OCI-LY3 (cell line): ENCODE data around the gene GPR4.

Experiments
- H2AFZ ChIP-seq: fragments of 200-600, 300-600 bp; shearing (Covaris generic); 2 replicates; pipeline ENCODE4 v1.6.0; 2014; ENCODE audit warnings: antibody characterized with exemption, low read depth, low read length
- H3K27ac ChIP-seq: fragments of 200-600, 300-600 bp; sonication (generic); 2 replicates; pipeline ENCODE4 v1.5.1; 2014; ENCODE audit warnings: mild to moderate bottlenecking, low read length, moderate library complexity, mixed read lengths
- H3K27me3 ChIP-seq: fragments of 200-600, 300-600 bp; sonication (generic); 2 replicates; pipeline ENCODE4 v1.6.1; 2014; ENCODE audit warnings: low read depth, low read length, mixed read lengths
- H3K36me3 ChIP-seq: fragments of 200-600, 300-600 bp; sonication (generic); replicated peaks from 2 replicates; pipeline ENCODE3; 2014; ENCODE audit warnings: low read depth, low read length, mixed read lengths
- H3K4me1 ChIP-seq: fragments of 300-600, 200-600 bp; sonication (generic); 2 replicates; pipeline ENCODE4 v1.6.1; 2014; ENCODE audit warnings: low read length, mixed read lengths
- H3K4me2 ChIP-seq: fragments of 200-600, 300-600 bp; sonication (generic); 2 replicates; pipeline ENCODE4 v1.6.1; 2014; ENCODE audit warnings: low read length, mixed read lengths
- H3K4me3 ChIP-seq: fragments of 300-600, 200-600 bp; sonication (generic); 2 replicates; pipeline ENCODE4 v1.5.1; 2014; ENCODE audit warnings: antibody characterized with exemption, mild to moderate bottlenecking, low read length, moderate library complexity
- H3K79me2 ChIP-seq: fragments of 300-600, 200-600 bp; shearing (Covaris generic); 2 replicates; pipeline ENCODE4 v1.6.1; 2014; ENCODE audit warnings: mild to moderate bottlenecking, low read length, mixed read lengths
- H3K9ac ChIP-seq: fragments of 300-600, 200-600 bp; shearing (Covaris generic); 2 replicates; pipeline ENCODE4 v1.6.0; 2014; ENCODE audit warnings: mild to moderate bottlenecking, low read length, moderate library complexity
- H3K9me3 ChIP-seq: fragments of 200-600, 300-600 bp; shearing (Covaris generic); 2 replicates; pipeline ENCODE4 v1.6.1; 2014; ENCODE audit warnings: low read length, mixed read lengths; ENCODE audit not compliant: insufficient read depth
- H4K20me1 ChIP-seq: fragments of 200-600, 300-600 bp; sonication (generic); 2 replicates; pipeline ENCODE4 v1.6.1; 2016; ENCODE audit warnings: low read length, mixed read lengths; ENCODE audit not compliant: insufficient read depth
- EZH2phosphoT487 ChIP-seq: fragments of 200-600 bp; shearing (Covaris generic); IDR thresholded peaks from 2 replicates; pipeline ENCODE4 v1.6.1; 2018; ENCODE audit warnings: antibody characterized with exemption, mixed run types, low read depth
- TF ChIP-seq, protein P1 (sequence below): fragments of 200-600, 300-600 bp; sonication (generic); IDR thresholded peaks from 2 replicates; pipeline ENCODE4 v1.5.1; 2014; ENCODE audit warnings: antibody characterized with exemption, low read length, low read depth

Gene GPR4

DNA sequence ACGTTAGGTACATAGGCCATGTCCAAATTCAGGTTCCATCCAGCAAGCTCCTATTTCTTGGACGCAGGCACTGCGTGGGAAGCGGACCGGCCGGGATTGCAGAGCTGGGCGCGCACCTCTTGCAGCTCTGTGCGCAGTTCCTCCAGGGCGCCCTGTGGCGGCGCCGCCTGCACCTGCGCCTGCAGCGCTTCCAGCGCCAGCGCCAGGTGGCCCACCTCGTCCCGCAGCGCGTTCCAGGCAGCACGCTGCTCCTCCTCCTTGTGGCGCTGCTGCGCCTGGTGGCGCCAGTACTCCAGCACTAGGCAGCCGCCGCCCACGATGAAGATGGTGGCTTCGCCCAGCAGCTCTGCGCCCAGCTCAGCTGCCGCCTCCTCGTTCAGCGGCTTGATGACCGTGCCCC, 48.5 kb downstream of the GPR4 start:
- Histone ChIP-seq H3K36me3 (peaks cover 7% of the 10 kb centered on the region), H3K79me2 (no peaks in the 10 kb centered on the region)

DNA sequence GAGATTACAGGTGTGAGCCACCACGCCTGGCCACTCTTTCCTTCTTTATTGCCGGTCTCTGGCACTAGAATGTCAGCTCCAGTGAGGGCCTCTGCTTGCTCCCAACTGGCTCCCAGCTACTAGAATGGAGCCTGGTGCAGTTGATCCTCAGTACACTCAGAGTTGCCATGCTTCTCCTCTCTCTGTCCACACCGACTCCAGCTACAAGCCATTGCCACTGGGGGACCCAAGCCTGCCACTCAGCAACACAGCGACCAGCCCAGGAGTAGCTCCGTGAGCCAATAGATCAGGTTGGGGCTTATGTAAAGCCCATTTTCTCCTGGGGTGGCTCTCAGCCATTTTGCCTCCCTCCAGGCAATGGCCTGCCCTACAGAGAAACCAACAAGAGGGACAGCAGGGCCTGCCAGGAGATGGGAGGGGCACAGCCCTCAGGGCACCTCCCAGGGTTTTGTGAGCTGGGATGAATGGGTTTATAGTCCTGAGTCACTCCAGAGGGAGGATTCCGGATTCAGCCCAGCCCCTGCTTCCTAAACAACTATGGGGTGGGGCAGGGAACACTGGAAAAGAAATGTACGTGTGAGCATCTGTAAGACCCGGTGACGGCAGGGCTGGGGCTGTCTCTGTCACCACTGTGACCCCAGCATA, 53.9 kb downstream of the GPR4 start:
- H3K9me3 ChIP-seq: no peaks in the 10 kb centered on the region
- H3K36me3 ChIP-seq: peaks cover 4% of the 10 kb centered on the region
- peaks cover 8% of the 10 kb centered on the region for H3K4me1 ChIP-seq
- H3K79me2 ChIP-seq: no peaks in the 10 kb centered on the region
- no peaks in the 10 kb centered on the region for H4K20me1 ChIP-seq
- no peak overlapping the region for H2AFZ ChIP-seq
- H3K4me2 ChIP-seq: no peak overlapping the region
- H3K9ac ChIP-seq: no peak overlapping the region
- no peak overlapping the region for H3K4me3 ChIP-seq
- no peak overlapping the region for H3K27ac ChIP-seq
- TF ChIP-seq, protein P1, sequence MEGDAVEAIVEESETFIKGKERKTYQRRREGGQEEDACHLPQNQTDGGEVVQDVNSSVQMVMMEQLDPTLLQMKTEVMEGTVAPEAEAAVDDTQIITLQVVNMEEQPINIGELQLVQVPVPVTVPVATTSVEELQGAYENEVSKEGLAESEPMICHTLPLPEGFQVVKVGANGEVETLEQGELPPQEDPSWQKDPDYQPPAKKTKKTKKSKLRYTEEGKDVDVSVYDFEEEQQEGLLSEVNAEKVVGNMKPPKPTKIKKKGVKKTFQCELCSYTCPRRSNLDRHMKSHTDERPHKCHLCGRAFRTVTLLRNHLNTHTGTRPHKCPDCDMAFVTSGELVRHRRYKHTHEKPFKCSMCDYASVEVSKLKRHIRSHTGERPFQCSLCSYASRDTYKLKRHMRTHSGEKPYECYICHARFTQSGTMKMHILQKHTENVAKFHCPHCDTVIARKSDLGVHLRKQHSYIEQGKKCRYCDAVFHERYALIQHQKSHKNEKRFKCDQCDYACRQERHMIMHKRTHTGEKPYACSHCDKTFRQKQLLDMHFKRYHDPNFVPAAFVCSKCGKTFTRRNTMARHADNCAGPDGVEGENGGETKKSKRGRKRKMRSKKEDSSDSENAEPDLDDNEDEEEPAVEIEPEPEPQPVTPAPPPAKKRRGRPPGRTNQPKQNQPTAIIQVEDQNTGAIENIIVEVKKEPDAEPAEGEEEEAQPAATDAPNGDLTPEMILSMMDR: no peak
- TF ChIP-seq EZH2phosphoT487: no peak
- H3K27me3 ChIP-seq: no peaks in the 10 kb centered on the region

More for the DNA sequence above, 48.5 kb downstream of the GPR4 start:
- Histone ChIP-seq H3K4me1 (no peaks in the 10 kb centered on the region), H3K27ac (no peak overlapping the region), H3K4me3 (no peak overlapping the region), H3K9ac (no peak overlapping the region), H3K9me3 (no peaks in the 10 kb centered on the region), H3K27me3 (no peaks in the 10 kb centered on the region), H4K20me1 (0 out of 2 replicates have a peak, but pooled peaks cover 5% of the 10 kb centered on the region), H2AFZ (no peak overlapping the region), H3K4me2 (no peak overlapping the region)
- TF ChIP-seq, protein P1: no peak
- no peak for TF ChIP-seq EZH2phosphoT487

DNA sequence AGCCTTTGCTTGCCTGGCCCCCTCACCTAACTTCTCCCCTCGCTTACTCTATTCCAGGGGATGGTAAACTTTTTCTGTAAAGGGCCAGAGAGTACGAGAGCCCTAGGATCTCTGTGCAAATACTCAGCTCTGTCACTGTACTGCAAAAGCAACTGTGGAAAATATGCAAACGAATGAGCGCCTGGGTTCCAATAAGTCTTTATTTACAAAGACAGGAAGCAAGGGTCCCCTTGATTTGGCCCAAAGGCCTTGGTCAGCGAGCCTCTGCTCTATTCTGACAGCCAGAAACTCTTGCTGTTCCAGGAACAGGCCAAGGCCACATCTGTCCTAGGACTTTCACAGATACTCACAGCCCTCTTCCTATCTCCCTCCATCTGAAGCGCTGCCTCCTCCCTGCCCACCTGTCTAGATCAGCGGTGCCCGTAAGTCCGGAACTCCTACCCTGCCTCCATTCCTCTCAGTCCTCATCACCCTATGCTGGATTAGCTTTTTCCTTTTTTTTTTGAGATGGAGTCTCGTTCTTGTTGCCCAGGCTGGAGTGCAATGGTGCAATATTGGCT, 54.7 kb downstream of the GPR4 start:
- Histone ChIP-seq H3K27me3 (no peaks in the 10 kb centered on the region), H2AFZ (no peak overlapping the region), H3K36me3 (no peaks in the 10 kb centered on the region), H3K9ac (no peak overlapping the region), H3K9me3 (no peaks in the 10 kb centered on the region), H3K4me3 (no peak overlapping the region), H3K79me2 (no peaks in the 10 kb centered on the region), H4K20me1 (no peaks in the 10 kb centered on the region), H3K4me1 (peaks cover 8% of the 10 kb centered on the region), H3K27ac (no peak overlapping the region), H3K4me2 (no peak overlapping the region)
- TF ChIP-seq EZH2phosphoT487: no peak
- TF ChIP-seq, protein P1: no peak

DNA sequence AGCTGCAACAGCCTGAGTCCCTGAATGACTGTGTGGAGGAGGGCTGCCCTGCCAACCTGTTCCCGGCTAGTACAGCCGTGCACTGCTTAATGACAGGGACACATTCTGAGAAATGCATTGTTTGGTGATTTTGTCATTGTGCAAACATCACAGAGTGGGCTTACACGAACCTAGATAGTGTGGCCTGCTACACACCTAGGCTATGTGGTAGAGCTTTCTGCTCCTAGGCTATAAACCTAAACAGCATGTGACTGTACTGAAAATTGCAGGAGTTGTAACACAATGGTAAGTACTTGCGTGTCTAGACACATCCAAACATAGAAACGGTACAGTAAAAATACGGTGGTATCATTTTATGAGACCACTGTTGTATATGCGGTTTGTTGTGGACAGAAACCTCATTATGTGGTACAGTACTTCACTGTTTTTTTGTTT, 59.8 kb downstream of the GPR4 start:
- Histone ChIP-seq H3K9me3 (0 out of 2 replicates have a peak, but pooled peaks cover 5% of the 10 kb centered on the region), H3K27me3 (no peaks in the 10 kb centered on the region), H3K36me3 (no peaks in the 10 kb centered on the region), H2AFZ (no peak overlapping the region), H3K4me1 (peaks cover 8% of the 10 kb centered on the region), H3K4me2 (no peak overlapping the region), H3K79me2 (no peaks in the 10 kb centered on the region), H3K9ac (no peak overlapping the region), H4K20me1 (no peaks in the 10 kb centered on the region), H3K27ac (no peak overlapping the region), H3K4me3 (no peak overlapping the region)
- TF ChIP-seq, protein P1: no peak
- TF ChIP-seq EZH2phosphoT487: no peak
